GM19240 (cell line): Measurements from ENCODE around the gene PRKCE.

Experiments
- DNase-seq: peaks from one replicate; pipeline ENCODE4 v3.0.0; 2011; ENCODE audit warnings: low spot score; ENCODE audit not compliant: insufficient read length

The PRKCE gene

DNA sequence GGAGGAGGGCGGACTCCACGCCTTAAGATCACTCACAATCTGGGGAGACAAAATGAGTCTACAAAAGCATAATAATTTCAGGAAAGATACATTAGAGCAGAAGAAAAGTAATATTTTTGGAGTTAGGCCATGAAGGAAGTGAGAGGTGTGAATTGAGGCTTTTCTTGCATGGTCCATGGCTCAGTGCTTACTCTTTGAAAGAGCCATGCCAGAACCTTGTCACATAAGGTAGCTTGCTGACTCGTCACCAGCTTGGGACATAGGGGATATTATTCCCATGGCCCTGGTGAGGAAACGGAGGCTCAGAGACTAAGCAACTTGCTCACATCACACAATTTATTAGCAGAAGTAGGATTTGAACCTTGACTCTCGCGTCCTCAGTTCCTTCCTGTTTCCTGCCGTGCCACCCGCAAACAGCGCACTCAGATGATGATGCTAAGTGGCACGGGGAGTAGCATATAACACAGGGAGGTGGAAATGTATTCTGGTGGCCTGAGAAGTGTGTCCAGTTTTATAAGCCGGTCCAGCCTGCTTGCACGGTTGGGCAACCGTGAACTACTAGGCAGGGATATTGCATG lies 333.5 kb downstream of the PRKCE start:
- no peak for DNase-seq

DNA sequence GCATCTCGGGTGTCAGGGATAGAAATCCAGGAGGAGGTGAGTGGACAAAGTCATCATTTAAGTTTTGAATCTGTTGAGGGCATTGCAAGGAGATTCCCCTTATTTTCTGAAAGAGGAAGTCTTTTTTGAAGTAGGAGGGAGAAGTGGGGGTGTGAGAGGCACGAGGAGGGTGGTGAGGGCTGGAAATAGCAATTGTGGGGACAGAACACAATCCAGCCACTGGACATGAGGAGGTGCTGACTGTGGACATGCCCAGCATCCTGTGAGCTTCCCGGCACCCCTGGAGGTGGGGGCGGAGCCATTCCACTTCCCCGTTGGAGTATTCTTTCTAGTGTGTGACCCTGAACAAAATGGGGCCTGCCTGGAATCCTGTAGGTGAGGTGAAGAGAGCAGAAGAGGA lies 335.0 kb downstream of the PRKCE start:
- no peak for DNase-seq

DNA sequence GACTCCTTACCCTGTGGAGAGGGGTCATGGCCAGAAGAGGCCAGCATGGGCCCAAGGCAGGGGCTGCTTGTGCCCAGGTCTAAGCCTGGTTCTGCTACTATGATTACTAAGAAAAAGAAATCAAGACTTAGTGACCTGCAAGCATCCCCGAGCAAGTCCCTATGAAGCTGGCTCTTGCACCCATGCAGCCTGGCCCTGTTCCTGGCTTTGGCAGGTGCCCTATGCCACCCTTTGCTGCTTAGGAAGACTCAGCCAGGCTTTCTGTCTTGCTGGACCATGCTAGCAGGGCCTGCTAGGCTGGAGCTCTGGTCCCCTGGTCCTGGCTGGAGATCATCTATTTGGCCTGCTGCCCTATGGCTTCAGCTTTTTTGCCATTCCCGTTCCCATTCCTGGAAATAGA lies 336.4 kb downstream of the PRKCE start:
- no peak for DNase-seq

DNA sequence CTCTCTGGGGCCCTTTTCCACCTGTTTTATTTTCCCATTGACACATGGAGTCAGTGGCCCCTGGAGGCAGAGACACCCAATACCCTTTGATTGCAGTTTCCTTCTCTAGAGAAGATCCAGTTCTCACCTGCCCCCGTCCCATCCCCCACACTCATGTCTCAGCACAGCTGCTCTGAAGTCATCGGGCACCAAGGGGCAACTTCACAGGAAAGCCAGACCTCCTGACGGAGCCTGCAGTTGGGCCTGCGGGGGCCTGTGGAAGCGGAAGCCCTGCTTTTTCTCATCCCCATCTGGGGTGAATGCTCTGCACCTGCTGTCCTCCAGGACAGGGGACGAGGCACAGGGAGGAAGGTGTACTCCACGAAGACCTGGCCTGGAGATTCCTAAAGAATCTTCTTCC lies 337.4 kb downstream of the PRKCE start:
- DNase-seq: no peak

DNA sequence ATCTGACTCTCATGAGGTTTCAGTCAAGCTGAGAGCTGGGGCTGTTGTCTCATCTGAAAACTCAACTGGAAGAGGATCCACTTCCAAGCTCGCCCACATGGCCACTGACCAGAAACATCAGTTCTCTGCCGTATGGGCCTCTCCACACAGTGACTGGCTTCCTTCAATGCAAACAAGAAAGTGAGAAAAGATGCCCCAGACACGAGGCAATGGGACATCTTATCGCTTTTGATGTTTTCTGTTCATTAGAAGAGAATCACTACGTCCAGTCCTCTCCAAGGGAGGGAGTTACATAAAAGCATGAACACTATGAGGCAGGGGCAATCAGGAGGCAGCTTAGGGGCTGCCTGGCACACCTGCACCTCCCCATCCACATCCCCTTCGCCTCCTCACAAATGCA lies 338.7 kb downstream of the PRKCE start:
- DNase-seq: no peak

DNA sequence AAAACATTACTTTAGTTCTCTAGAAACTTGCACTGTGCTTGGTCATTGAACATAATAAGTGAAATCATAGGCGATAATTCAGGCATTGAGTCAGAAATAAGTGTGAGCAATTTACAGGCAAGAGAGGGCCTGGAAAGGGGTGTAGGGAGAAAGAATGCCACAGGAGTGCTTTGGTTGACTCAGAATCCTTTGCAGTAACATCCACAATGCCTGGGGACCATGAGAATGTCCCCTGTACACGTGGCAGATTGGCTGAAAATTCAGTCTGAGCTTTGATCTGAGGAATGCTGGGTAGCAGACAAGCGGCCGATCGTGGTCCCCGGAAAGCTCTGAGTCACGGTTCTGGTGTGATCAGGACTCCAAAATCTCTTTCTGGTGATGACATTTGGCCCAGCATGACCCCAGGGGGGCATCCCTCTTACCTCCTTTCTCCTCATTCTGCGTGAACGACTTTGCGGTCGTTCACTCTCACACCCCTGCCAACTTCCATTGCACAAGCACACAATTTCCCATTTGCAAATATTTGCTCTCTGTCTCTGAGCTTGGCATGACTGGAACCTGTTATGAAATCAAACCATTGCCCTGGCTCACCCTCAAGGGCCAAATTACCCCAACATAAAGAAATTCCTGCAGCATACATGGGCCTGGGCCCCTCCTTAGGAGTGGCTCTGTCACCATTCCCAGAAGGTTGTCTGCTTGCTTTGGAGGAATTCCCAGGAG lies 340.7 kb downstream of the PRKCE start:
- DNase-seq: no peak

DNA sequence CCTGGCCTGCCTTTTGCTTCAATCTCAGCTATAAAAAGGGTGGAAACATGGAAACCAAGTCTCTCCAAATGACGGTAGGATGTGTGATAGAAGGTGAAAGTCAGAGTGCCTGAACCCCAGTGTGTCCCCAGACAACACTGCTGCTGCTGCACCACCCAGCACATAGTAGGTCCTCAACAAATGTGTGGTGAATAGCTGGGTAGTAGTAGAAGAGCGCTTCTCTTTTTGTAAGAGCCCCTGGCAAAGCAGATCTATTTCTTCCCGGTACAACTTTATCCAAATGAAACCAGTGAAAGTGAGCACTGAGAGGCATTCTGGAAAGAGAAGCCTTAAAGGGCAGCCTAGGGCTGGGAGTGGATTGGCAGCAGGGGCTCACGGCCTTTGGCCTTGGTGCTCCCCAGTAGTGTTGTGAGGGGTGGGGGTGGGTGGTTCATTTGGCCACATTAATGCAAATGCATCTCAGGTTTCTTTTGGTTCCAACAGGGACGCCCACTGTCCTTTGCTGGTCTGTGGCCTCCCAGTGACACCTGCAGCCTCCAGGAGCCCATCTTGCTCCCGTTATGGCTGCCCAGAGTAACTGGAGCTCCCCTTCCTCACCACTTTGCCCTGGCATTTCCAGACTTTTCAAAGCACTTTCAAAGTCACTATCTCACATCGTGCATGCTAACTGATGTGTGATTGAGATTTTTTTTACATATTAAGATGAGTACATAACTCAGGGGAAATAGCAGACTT lies 341.4 kb downstream of the PRKCE start:
- DNase-seq: no peak

DNA sequence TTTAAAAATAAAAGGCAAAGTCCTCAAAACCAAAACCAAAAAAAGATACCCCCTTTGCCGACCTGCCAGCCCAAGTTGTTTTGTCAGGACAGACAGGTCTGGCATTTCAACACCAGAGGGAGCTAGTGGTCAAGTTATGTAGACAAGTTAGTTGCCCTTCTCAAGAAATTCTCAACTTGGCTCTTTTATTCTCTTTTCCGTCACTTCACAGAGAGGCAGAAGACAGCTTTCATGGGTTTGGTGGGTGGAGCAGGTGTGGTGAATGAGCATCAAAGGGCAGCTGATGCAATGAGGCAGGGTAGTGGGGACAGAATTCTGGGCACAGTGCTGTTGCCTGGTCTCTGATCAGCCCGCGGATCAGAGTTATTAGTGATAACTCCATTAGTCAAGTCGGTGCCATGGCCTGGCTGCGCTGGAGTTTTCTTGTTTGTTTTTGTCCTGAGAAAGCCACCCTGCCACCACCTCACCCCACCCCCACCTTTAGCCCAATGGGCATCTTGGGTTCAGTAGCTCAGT lies 342.1 kb downstream of the PRKCE start:
- peak; percentile 47 for DNase-seq

DNA sequence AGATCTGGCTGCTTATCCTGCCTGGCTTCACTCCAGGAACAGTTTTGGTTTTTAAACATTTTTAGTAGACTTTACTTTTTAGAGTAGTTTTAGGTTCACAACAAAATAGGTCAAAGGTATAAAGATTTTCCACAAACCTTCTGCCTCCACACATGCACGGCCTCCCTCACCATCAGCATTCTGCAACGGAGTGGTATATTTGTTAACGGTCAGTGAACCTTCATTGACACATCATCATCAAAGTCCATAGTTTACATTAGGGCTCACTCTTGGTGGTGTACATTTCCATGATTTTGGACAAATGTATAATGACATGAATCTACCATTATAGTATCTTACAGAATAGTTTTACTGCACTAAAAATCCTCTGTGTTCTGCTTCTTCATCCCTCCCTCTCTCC lies 342.6 kb downstream of the PRKCE start:
- no peak for DNase-seq

DNA sequence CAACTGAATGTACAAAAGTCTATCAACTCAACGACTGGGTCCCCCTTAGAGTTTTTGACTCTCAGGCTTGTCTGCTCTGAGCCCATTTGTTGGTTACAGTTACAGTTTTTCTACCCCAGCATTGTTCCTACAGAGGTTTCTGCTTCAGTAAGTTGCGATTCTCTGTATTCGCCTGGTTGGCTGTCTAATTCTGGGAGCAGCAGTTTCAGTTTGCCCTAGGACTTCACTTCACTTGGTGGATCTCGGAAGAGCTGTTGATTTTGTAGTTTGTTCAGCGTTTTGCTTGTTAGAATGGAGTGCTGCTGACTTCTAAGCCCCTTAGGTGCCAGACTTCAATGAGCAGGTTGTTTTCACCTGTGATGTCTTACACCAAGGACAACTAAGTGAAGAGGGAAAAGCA lies 349.2 kb downstream of the PRKCE start:
- no peak for DNase-seq

DNA sequence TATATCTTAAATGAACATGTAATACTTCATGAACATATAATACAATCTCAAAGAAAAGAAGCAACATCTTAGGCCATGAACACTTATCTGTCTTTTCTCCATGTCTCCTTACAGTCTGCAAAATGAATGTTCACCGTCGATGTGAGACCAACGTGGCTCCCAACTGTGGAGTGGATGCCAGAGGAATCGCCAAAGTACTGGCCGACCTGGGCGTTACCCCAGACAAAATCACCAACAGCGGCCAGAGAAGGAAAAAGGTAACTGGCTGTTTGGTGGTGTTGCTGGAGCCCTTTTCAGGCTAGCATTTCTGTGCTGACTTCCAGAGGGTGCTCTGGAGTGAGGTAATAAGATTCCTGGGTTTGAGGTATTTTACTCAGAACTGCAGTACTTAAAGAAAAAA lies 349.8 kb downstream of the PRKCE start:
- DNase-seq: no peak

DNA sequence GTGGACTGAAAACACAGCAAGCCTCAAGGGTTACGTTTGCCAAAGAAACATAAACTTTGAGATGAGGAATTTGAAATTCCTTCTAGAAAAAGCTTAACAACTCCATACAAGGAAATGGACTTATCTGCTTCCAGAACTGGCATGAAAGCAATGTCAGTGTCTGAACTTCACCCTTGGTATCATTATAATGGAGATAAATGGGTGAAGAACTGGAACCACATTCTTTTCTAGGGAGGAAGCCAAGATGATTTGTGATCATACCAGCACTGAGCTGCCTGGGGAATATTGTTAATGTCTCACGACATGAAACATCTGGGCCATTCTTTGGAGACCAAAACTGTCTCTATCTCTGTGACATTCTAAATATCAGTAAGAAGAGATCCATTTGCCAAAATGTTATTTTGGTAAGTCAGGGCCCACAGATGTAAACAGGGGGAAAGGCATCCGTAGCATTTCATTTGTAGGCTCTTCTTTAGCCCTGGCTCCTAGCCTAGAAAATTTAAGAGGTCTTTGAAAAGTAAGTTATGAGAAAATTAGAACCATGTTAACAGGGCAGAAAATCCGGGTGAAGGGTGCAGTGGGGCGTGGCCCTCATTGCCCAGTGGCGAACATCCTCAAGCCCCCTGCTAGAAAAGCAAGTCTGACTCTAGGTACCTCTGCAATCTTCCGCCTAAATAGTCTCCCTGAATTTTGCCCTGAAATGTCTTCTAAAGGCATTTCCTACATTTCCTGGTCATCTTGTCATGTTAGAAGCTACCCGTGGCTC lies 350.4 kb downstream of the PRKCE start:
- no peak for DNase-seq

DNA sequence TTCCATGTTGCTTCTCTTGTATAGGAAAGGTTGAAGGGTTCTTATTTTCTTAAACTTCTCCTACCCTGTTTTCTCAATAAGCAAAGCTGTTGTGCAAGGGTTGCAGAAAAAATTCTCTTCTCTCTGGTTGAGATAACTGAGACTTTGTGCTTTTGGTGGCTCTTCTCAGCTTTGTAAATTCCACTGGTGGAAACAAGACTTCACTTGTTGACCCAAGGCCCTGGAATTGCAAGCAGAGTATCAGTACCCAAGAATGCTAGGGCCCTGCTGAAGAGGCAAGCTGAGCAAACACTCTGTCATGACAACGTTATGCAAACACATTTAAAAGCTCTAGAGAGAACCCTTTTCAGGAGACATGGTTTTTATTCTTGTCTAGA lies 351.0 kb downstream of the PRKCE start:
- no peak for DNase-seq

DNA sequence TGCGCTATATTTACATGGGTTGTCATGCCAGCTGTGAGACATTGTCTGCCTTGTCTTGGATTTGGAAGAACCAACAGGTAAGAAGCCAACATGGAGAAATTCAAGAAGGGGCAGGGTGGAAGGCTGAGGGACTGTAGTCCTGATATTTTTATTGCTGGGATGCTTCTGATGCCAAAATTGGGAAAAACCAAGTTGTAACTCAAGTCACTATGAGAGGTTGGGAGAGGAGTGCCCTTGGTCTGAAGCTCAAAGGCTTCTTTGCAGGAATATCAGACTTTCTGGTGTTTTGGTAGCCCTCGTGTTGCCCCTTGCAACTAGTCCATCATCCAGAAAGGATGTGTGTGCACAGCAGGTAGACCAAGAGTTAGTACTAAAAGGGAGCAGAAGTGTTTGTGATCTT lies 351.5 kb downstream of the PRKCE start:
- no peak for DNase-seq

DNA sequence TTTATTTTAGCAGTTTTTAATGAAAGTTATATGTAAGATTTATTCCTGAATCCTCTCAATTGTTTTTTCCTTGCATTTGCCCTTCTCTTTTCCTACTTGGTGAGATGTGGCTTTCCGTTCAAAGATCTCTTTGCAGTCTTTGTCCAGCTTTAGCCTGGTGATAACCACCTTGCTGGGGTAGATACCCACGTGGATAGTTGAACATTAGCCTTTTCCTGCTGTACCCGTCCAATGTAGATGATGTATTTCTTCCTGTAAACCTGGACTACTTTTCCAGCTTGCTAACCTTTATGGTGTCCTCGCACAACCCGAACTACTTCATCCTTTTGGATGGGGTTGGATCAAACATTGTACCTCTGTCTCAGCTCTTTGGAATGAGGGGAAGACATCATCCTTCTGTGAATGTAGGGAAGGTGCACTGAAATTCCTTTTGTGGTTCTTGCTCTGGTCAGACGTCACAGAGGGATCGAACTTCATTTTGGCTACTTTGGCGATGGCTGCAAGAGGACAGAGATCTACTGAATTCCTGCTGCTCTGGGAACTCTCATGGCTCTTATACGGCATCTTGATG lies 352.5 kb downstream of the PRKCE start:
- no peak for DNase-seq

DNA sequence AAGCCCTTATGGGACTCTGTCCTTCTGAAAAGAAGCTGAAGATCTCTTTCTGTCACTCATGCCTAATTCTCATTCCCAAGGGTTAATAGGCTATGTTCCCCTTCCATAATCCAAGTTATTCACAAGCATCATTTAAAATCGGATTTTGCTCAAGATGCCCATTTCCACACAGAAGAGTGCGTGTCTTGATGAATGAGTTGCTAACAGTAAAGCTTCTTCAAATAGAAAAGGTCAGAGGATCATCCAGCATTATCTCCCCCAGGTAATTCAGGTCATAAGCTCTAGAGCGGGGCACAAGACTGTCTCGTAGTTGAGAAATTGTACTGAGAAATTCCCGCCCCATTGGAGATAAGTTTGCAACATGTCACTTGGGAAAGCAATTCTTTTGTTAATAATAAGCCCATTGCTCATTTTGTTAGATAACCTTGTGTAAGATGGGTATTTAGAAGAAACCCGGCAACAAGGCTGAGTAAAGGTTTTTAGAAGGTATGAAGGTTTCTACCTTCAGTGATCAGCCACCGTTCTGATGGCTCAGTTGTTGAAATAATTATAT lies 355.1 kb downstream of the PRKCE start:
- no peak for DNase-seq

DNA sequence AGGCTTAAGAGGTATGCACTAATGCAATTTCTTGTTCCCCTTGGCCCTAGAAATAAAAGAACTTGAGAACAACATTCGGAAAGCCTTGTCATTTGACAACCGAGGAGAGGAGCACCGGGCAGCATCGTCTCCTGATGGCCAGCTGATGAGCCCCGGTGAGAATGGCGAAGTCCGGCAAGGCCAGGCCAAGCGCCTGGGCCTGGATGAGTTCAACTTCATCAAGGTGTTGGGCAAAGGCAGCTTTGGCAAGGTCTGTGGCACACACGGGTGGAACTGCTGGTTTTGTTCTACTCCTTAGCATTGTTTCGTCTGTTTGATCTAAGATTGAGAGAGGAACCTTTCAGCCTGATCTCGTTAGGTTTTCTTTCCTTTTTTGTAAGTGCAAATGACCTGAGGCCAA lies 355.9 kb downstream of the PRKCE start:
- DNase-seq: no peak

DNA sequence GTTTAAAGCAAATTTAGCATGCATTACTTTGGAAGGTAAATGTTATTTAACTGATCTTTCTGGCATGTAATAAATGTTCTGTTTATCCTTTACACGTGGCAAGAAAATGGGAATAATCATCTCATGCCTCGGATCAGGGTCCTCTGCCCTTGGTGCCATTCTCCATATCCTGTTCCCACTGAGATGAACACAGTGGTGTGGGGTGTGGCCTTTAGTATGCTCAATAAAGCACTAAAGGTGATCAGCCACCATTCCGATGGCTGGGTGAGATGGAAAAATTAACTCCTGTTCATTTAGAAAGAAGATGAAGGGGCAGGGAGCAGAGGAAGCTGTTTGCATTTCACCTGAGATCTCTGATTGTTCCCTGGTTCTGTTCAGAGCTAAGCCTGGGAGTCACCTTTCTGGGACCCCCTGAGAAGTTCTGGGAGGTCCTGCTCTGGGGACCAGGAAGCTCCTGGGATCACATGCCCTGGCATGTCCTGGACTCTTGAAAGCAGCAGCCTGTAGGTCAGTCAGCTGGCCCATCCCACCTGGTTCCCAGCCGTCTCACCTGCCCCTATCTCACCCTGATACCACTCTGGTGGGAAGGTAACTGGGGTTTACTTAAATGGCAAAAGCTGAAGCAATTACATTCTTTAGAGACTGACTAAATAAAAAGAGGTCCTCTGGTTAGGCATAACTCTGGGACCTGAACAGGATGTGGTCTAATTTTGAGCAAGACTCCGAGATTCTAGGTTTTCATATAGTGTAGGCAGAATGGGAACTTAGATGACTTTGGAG lies 356.8 kb downstream of the PRKCE start:
- DNase-seq: no peak

DNA sequence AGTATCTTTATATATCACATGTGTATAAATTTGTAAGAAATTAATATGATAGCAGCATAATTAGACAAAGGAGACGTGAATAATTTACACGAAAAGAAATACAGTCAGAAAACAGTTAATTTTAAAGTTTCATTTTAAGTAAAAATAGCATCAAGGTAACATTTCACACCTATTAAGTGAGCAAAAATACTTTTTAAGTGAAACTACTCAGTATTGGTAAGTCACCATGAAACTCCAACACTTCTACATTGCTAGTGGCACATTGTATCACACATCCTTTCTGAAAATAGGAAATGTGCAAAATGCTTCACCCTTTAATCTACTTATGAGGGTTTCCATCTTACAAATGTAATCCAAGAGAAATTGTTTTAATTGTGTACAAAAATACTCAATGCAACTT lies 357.8 kb downstream of the PRKCE start:
- no peak for DNase-seq

DNA sequence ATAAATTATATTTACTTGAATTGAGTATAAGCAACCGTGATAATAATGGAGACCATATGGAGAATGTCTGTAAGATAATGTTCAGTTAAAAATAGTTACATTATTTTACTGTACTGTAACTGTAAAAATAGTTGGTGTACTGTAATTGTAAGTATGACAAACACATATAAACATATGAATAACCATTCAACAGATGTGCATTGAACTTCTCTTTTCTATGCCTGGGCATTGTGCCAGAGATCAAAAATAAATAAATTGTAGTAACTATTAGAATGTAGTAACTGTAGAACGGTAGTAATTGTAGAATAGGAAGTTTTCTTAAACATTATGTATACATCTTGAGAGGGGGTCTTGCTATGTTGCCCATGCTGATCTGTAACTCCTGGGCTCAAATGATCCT lies 358.3 kb downstream of the PRKCE start:
- no peak for DNase-seq
